OCI-LY3 (cell line): ENCODE measurements around the gene COL11A2.

Experiments used
- CTCF ChIP-seq: fragments of 200-600, 300-600 bp; sonication (generic); IDR thresholded peaks from 2 replicates; pipeline ENCODE4 v1.5.1; 2014; ENCODE audit warnings: antibody characterized with exemption, low read length, low read depth
- EZH2phosphoT487 ChIP-seq: fragments of 200-600 bp; shearing (Covaris generic); IDR thresholded peaks from 2 replicates; pipeline ENCODE4 v1.6.1; 2018; ENCODE audit warnings: antibody characterized with exemption, mixed run types, low read depth

- TF ChIP-seq CTCF (no peak), EZH2phosphoT487 (no peak)
Measured at GRCh38 chr6:33202799-33203198, 10.5 kb upstream of the COL11A2 start.
